HL-60/S4 treated with retinoic acid at 250 ng/mL for 4 days and 3 days (cell line): Measurements from ENCODE around the gene PDCD4.
"Not testable (repeated sequence)": the region's sequence is repeated elsewhere in the genome, so short reads cannot be mapped to it uniquely, and the experiment has no call there.

Source experiments
- in situ Hi-C: fragments of 300-500 bp; cut with MboI; formaldehyde crosslinking; loops from 2 replicates; pipeline ENCODE4 v1.7.0; 2022; ENCODE audit warnings: low sequenced_read_pairs

Gene PDCD4

GRCh38 chr10:110915035-110915434, 43.3 kb downstream of the PDCD4 start:
- in situ Hi-C loops, result no loop called here

- in situ Hi-C loops, result not testable (repeated sequence)
Observed at GRCh38 chr10:110915600-110915999, 43.9 kb downstream of the PDCD4 start.

GRCh38 chr10:110916554-110917346, 45.0 kb downstream of the PDCD4 start:
- in situ Hi-C loops, result no loop called here

- in situ Hi-C loops, result no loop called here
Observed at GRCh38 chr10:110918269-110918642, 46.5 kb downstream of the PDCD4 start.

GRCh38 chr10:110918643-110919348, 47.1 kb downstream of the PDCD4 start, which contains the start of gene BBIP1:
BBIP1 (minus strand) TSS chr10:110919180; CDS start chr10:110918157, 1,023 bp downstream.
- in situ Hi-C loops, result no loop called here

- in situ Hi-C loops, result no loop called here
Observed at GRCh38 chr10:110919349-110919931, 47.7 kb downstream of the PDCD4 start, which contains the start of gene SHOC2. SHOC2 (plus strand) TSS chr10:110919604; CDS start chr10:110964359, 44,755 bp downstream.

GRCh38 chr10:110919971-110920881, 48.5 kb downstream of the PDCD4 start:
- in situ Hi-C loops, result no loop called here

- in situ Hi-C loops, result no loop called here
Observed at GRCh38 chr10:110923856-110924493, 52.2 kb downstream of the PDCD4 start.

GRCh38 chr10:110927461-110927860, 55.7 kb downstream of the PDCD4 start:
- in situ Hi-C loops, result no loop called here

- in situ Hi-C loops, result no loop called here
Observed at GRCh38 chr10:110931769-110932381, 60.1 kb downstream of the PDCD4 start.

GRCh38 chr10:110932505-110933180, 60.9 kb downstream of the PDCD4 start:
- in situ Hi-C loops, result no loop called here

GRCh38 chr10:110936757-110937156, 65.0 kb downstream of the PDCD4 start:
- in situ Hi-C loops, result no loop called here

GRCh38 chr10:110939419-110939818, 67.7 kb downstream of the PDCD4 start:
- in situ Hi-C loops, result no loop called here

- in situ Hi-C loops, result no loop called here
Observed at GRCh38 chr10:110944792-110945396, 73.2 kb downstream of the PDCD4 start.

GRCh38 chr10:110946496-110946895, 74.8 kb downstream of the PDCD4 start:
- in situ Hi-C loops, result no loop called here

- in situ Hi-C loops, result no loop called here
Observed at GRCh38 chr10:110947061-110947595, 75.4 kb downstream of the PDCD4 start.
